ENCODE measurements around the gene HAPSTR1.
A peak's percentile ranks its signal among the peaks of the same experiment; 100 is the strongest.

The HAPSTR1 gene

GRCh38 chr16:9090960-9091866 lies at the start of gene HAPSTR1 (continued):
- TF ChIP-seq CTCF (tag by site-specific recombination; IDR thresholded peaks at IDR 0.05) (no peak), ZNF580 (tag by site-specific recombination; IDR thresholded peaks at IDR 0.05) (peak; percentile 94), ZNF692 (tag by site-specific recombination; IDR thresholded peaks at IDR 0.05) (0 out of 2 replicates have a peak, but pooled peaks have one; percentile 22), ZNF596 (tag by site-specific recombination; IDR thresholded peaks at IDR 0.05) (no peak), ZNF777 (tag by site-specific recombination; IDR thresholded peaks at IDR 0.05; ENCODE audit: borderline replicate concordance) (no peak), ZNF548 (tag by site-specific recombination; IDR thresholded peaks at IDR 0.05) (no peak), ZNF624 (tag by site-specific recombination; IDR thresholded peaks at IDR 0.05) (no peak), ZBTB17 (tag by site-specific recombination; IDR thresholded peaks at IDR 0.05) (peak; percentile 50; the same call in 1 of the 2 replicates), KLF17 (tag by site-specific recombination; IDR thresholded peaks at IDR 0.05) (peak; percentile 13; the same call in 1 of the 2 replicates), ZBTB26 (tag by site-specific recombination; optimal IDR thresholded peaks at IDR 0.05) (peak; percentile 70), ZNF24 (tag by site-specific recombination; IDR thresholded peaks at IDR 0.05) (peak; percentile 59; the same call in 1 of the 2 replicates), ZNF138 (tag by site-specific recombination; IDR thresholded peaks at IDR 0.05; ENCODE audit: borderline replicate concordance) (no peak), ZNF341 (tag by site-specific recombination; IDR thresholded peaks at IDR 0.05; ENCODE audit: low read depth) (peak; percentile 98), REST (tag by site-specific recombination; IDR thresholded peaks at IDR 0.05) (0 out of 2 replicates have a peak, but pooled peaks have one; percentile 15), ZBTB10 (tag by site-specific recombination; IDR thresholded peaks at IDR 0.05) (peak; percentile 66; the same call in 1 of the 2 replicates), SP7 (tag by site-specific recombination; IDR thresholded peaks at IDR 0.05) (peak; percentile 49; the same call in 1 of the 2 replicates), ZNF629 (tag by site-specific recombination; IDR thresholded peaks at IDR 0.05) (peak; percentile 57), ZNF404 (tag by site-specific recombination; IDR thresholded peaks at IDR 0.05) (no peak), KLF10 (tag by site-specific recombination; IDR thresholded peaks at IDR 0.05) (peak; percentile 97), MZF1 (tag by site-specific recombination; IDR thresholded peaks at IDR 0.05; ENCODE audit: borderline replicate concordance) (peak; percentile 72; the same call in 1 of the 2 replicates), ZNF266 (tag by site-specific recombination; IDR thresholded peaks at IDR 0.05; ENCODE audit: low read depth) (no peak), BCL11A (tag by site-specific recombination; IDR thresholded peaks at IDR 0.05; ENCODE audit: low read depth) (no peak), ZBTB8A (tag by site-specific recombination; IDR thresholded peaks at IDR 0.05) (0 out of 2 replicates have a peak, but pooled peaks have one; percentile 37), ZNF16 (tag by site-specific recombination; IDR thresholded peaks at IDR 0.05; ENCODE audit: low read depth) (no peak), ZNF335 (tag by site-specific recombination; conservative IDR thresholded peaks at IDR 0.05) (peak; percentile 80), ZNF19 (tag by site-specific recombination; IDR thresholded peaks at IDR 0.05; ENCODE audit: low read depth) (no peak)

Measured in HEK293 (cell line).